ENCODE data around the gene CRELD2. TPM values are rescaled to one million over a fixed set of nuclear protein-coding genes. Genes with fewer than 3 reads are reported as not detected.
A peak's percentile ranks its signal among the peaks of the same experiment; 100 is the strongest.

CRELD2 gene
- total and polyA plus RNA-seq, 2 of the 13 experiments (the other 11 are each of a cell fraction or from before 2014, with no cell fraction given): 17.2 to 44.7 TPM

- TF ChIP-seq ZNF260 (CRISPR knock-in tag; IDR thresholded peaks at IDR 0.05; ENCODE audit: borderline replicate concordance, low read depth) (no peak), SOX13 (IDR thresholded peaks at IDR 0.05) (no peak), SOX13 (CRISPR knock-in tag; conservative IDR thresholded peaks at IDR 0.05 in 1 of 2, IDR thresholded peaks at IDR 0.05 in 1 of 2) (peak in 1 of 2 experiments; percentile 20; a peak in 1 of 4 replicates), NR3C1 (CRISPR knock-in tag; IDR thresholded peaks at IDR 0.05) (no peak), CHD2 (IDR thresholded peaks at IDR 0.05; ENCODE audit: low read depth, low read length) (0 out of 2 replicates have a peak, but pooled peaks have one; percentile 47), BCL3 (CRISPR knock-in tag; IDR thresholded peaks at IDR 0.05) (no peak), ZNF713 (CRISPR knock-in tag; IDR thresholded peaks at IDR 0.05) (0 out of 2 replicates have a peak, but pooled peaks have one; percentile 4), REXO4 (CRISPR knock-in tag; IDR thresholded peaks at IDR 0.05; ENCODE audit: borderline replicate concordance) (no peak), ZZZ3 (CRISPR knock-in tag; IDR thresholded peaks at IDR 0.05; ENCODE audit: borderline replicate concordance) (no peak), IKZF5 (CRISPR knock-in tag; IDR thresholded peaks at IDR 0.05) (no peak), ZUFSP (CRISPR knock-in tag; IDR thresholded peaks at IDR 0.05; ENCODE audit: borderline replicate concordance) (no peak), ZNF281 (CRISPR knock-in tag; IDR thresholded peaks at IDR 0.05; ENCODE audit: borderline replicate concordance) (no peak; the same call in none of the 2 replicates), RFX3 (CRISPR knock-in tag; IDR thresholded peaks at IDR 0.05) (no peak), TP53 (CRISPR knock-in tag; conservative IDR thresholded peaks at IDR 0.05) (no peak), PATZ1 (CRISPR knock-in tag; IDR thresholded peaks at IDR 0.05) (peak; percentile 97), ZFY (CRISPR knock-in tag; IDR thresholded peaks at IDR 0.05) (peak; percentile 45; the same call in 1 of the 2 replicates), EZH2 (conservative IDR thresholded peaks at IDR 0.05; ENCODE audit: low read depth, low read length) (no peak), ZNF746 (CRISPR knock-in tag; IDR thresholded peaks at IDR 0.05) (0 out of 2 replicates have a peak, but pooled peaks have one; percentile 40), ZSCAN12 (CRISPR knock-in tag; IDR thresholded peaks at IDR 0.05) (no peak), RAD21 (CRISPR knock-in tag; IDR thresholded peaks at IDR 0.05) (peak; percentile 62)
Observed at GRCh38 chr22:49962012-49962750, 43.7 kb downstream of the CRELD2 start (continued).

All from HepG2 (cell line).